ENCODE results near the gene GRIA1.

Gene GRIA1

GRCh38 chr5:153539983-153540382, 49.5 kb downstream of the GRIA1 start:
- H3F3A ChIP-seq (ENCODE audit: insufficient read depth, low read length): no peaks in the 10 kb centered on the region
- TF ChIP-seq CTCF (IDR thresholded peaks at IDR 0.05; ENCODE audit: low read length) (no peak), EZH2 (optimal IDR thresholded peaks at IDR 0.05; ENCODE audit: low read depth, low read length) (no peak), EZH2phosphoT487 (IDR thresholded peaks at IDR 0.05; ENCODE audit: low read length) (no peak)
- DNase-seq: no peak
- no peaks in the 10 kb centered on the region for H4K20me1 ChIP-seq (ENCODE audit: insufficient read depth, low read length)
- H3K9me2 ChIP-seq (replicated peaks; ENCODE audit: insufficient read depth, low read length): no peaks in the 10 kb centered on the region
- no peaks in the 10 kb centered on the region for H3K79me2 ChIP-seq (ENCODE audit: low read length)
- no peaks in the 10 kb centered on the region for H3K27me3 ChIP-seq (replicated peaks; ENCODE audit: insufficient read depth, low read length)
- peaks cover 33% of the 10 kb centered on the region for H3K4me1 ChIP-seq (ENCODE audit: low read length)
- H3K9ac ChIP-seq (ENCODE audit: low read length): no peak overlapping the region
- H3K4me2 ChIP-seq (ENCODE audit: low read depth, low read length): no peak overlapping the region
- H2AFZ ChIP-seq (ENCODE audit: low read length): no peak overlapping the region
- no peaks in the 10 kb centered on the region for H3K36me3 ChIP-seq (replicated peaks; ENCODE audit: insufficient read depth, low read length)
- H3K9me3 ChIP-seq (replicated peaks; ENCODE audit: insufficient read depth, low read length): no peaks in the 10 kb centered on the region
- no peak overlapping the region for H3K27ac ChIP-seq (ENCODE audit: low read length)
- no peak overlapping the region for H3K4me3 ChIP-seq (ENCODE audit: low read length)

DNA sequence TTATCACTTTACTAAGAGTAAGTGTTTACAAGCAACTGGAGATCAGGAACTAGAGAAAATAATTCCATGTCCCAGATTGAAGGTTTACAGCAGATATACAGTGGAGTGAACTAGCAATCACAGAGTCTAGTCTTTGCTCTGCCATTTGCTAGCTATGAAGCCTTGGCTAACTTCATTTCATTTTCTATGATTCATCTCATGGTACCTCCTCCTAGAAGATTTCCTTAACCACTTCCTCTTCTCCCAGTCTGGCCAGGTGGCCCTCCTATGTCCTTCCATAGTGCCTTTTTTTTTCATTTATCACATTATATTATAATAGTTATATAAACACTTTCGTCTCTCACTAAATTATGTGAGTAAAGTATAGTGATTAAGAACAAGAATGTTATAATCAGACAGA, 52.1 kb downstream of the GRIA1 start:
- Histone ChIP-seq H3K9me2 (replicated peaks; ENCODE audit: insufficient read depth, low read length) (no peaks in the 10 kb centered on the region), H3K27ac (ENCODE audit: low read length) (no peak overlapping the region), H4K20me1 (ENCODE audit: insufficient read depth, low read length) (no peaks in the 10 kb centered on the region), H2AFZ (ENCODE audit: low read length) (no peak overlapping the region), H3K36me3 (replicated peaks; ENCODE audit: insufficient read depth, low read length) (no peaks in the 10 kb centered on the region), H3K79me2 (ENCODE audit: low read length) (no peaks in the 10 kb centered on the region), H3K9me3 (replicated peaks; ENCODE audit: insufficient read depth, low read length) (no peaks in the 10 kb centered on the region), H3K4me3 (ENCODE audit: low read length) (no peak overlapping the region), H3K9ac (ENCODE audit: low read length) (no peak overlapping the region), H3F3A (ENCODE audit: insufficient read depth, low read length) (no peaks in the 10 kb centered on the region), H3K4me1 (ENCODE audit: low read length) (peaks cover 33% of the 10 kb centered on the region), H3K4me2 (ENCODE audit: low read depth, low read length) (0 out of 2 replicates have a peak overlapping the region, but pooled peaks have one; percentile 3), H3K27me3 (replicated peaks; ENCODE audit: insufficient read depth, low read length) (no peaks in the 10 kb centered on the region)
- no peak for DNase-seq
- no peak for TF ChIP-seq CTCF (IDR thresholded peaks at IDR 0.05; ENCODE audit: low read length)
- no peak for TF ChIP-seq EZH2phosphoT487 (IDR thresholded peaks at IDR 0.05; ENCODE audit: low read length)
- TF ChIP-seq EZH2 (optimal IDR thresholded peaks at IDR 0.05; ENCODE audit: low read depth, low read length): no peak

DNA sequence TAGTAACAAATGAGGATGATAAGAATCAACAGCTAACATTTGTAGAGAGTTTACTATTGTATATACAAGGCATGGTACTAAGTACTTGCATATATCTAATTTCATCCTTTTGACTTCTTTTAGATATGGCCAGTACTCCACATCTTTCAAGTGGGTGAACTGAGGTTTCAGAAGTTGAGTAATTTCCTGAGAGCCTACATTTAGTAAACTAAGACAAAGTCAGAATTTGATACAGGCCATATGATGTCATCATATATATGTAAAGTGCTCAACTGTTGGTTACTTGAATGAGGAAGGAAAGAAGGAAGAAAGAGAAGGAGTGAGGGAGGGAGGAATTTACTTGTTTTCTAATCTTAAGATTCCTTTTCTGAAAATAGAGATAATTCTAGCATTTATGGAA, 52.8 kb downstream of the GRIA1 start:
- Histone ChIP-seq H3K27me3 (replicated peaks; ENCODE audit: insufficient read depth, low read length) (no peaks in the 10 kb centered on the region), H3K9me3 (replicated peaks; ENCODE audit: insufficient read depth, low read length) (no peaks in the 10 kb centered on the region), H3F3A (ENCODE audit: insufficient read depth, low read length) (no peaks in the 10 kb centered on the region), H4K20me1 (ENCODE audit: insufficient read depth, low read length) (no peaks in the 10 kb centered on the region), H3K36me3 (replicated peaks; ENCODE audit: insufficient read depth, low read length) (no peaks in the 10 kb centered on the region), H3K9ac (ENCODE audit: low read length) (no peak overlapping the region), H3K4me1 (ENCODE audit: low read length) (peaks cover 33% of the 10 kb centered on the region), H3K4me3 (ENCODE audit: low read length) (no peak overlapping the region), H3K4me2 (ENCODE audit: low read depth, low read length) (peak overlapping the region; percentile 3; the same call in 1 of the 2 replicates), H3K79me2 (ENCODE audit: low read length) (no peaks in the 10 kb centered on the region), H2AFZ (ENCODE audit: low read length) (no peak overlapping the region), H3K9me2 (replicated peaks; ENCODE audit: insufficient read depth, low read length) (no peaks in the 10 kb centered on the region), H3K27ac (ENCODE audit: low read length) (peak overlapping the region; percentile 24; the same call in 1 of the 2 replicates)
- peak; percentile 51 for DNase-seq
- TF ChIP-seq EZH2phosphoT487 (IDR thresholded peaks at IDR 0.05; ENCODE audit: low read length): no peak
- no peak for TF ChIP-seq CTCF (IDR thresholded peaks at IDR 0.05; ENCODE audit: low read length)

Data from MM.1S (cell line).